Activated naive CD4-positive, alpha-beta T cell treated with anti-CD3 and anti-CD28 coated beads, Interleukin-2, amount 50 U/mL, for 24 hours (primary cell): ENCODE measurements around the gene HMG20B.
A peak's percentile ranks its signal among the peaks of the same experiment; 100 is the strongest.
"Not testable (repeated sequence)": the region's sequence is repeated elsewhere in the genome, so short reads cannot be mapped to it uniquely, and the experiment has no call there.

Source experiments
- H3K27ac Mint-ChIP-seq: one replicate; pipeline ENCODE4 v1.8.0; 2021; ENCODE audit warnings: mild to moderate bottlenecking, mixed read lengths
- H3K27me3 Mint-ChIP-seq: one replicate; pipeline ENCODE4 v1.8.0; 2021; ENCODE audit warnings: mixed read lengths
- H3K36me3 Mint-ChIP-seq: one replicate; pipeline ENCODE4 v1.8.0; 2021; ENCODE audit warnings: mixed read lengths
- H3K4me1 Mint-ChIP-seq: one replicate; pipeline ENCODE4 v1.8.0; 2021; ENCODE audit warnings: mixed read lengths
- H3K4me3 Mint-ChIP-seq: one replicate; pipeline ENCODE4 v1.8.0; 2021; ENCODE audit warnings: mild to moderate bottlenecking, mixed read lengths
- H3K9me3 Mint-ChIP-seq: one replicate; pipeline ENCODE4 v1.8.0; 2021; ENCODE audit warnings: mixed read lengths

The HMG20B gene

GRCh38 chr19:3572855-3573161 is at the start of gene HMG20B:
Gene HMG20B, plus strand, starts transcription at chr19:3572944. Its CDS starts 366 bp downstream, at chr19:3573310.
- no peaks in the 10 kb centered on the region for H3K27me3 Mint-ChIP-seq
- peaks cover 5% of the 10 kb centered on the region for H3K36me3 Mint-ChIP-seq
- peak within 1 kb of the TSS; percentile 63 for H3K27ac Mint-ChIP-seq
- H3K4me3 Mint-ChIP-seq: peak within 1 kb of the TSS; percentile 84
- H3K9me3 Mint-ChIP-seq: no peaks in the 10 kb centered on the region
- peaks cover 8% of the 10 kb centered on the region for H3K4me1 Mint-ChIP-seq

- Mint-ChIP-seq H3K27ac (no peak overlapping the region), H3K36me3 (peaks cover 4% of the 10 kb centered on the region), H3K4me3 (no peak overlapping the region), H3K4me1 (peaks cover 6% of the 10 kb centered on the region), H3K27me3 (no peaks in the 10 kb centered on the region), H3K9me3 (no peaks in the 10 kb centered on the region)
Measured at GRCh38 chr19:3523361-3524077, 49.2 kb upstream of the HMG20B start.

GRCh38 chr19:3524078-3524842 is 48.5 kb upstream of the HMG20B start:
- no peaks in the 10 kb centered on the region for H3K9me3 Mint-ChIP-seq
- no peak overlapping the region for H3K27ac Mint-ChIP-seq
- H3K4me3 Mint-ChIP-seq: no peak overlapping the region
- H3K36me3 Mint-ChIP-seq: peaks cover 4% of the 10 kb centered on the region
- H3K4me1 Mint-ChIP-seq: peaks cover 6% of the 10 kb centered on the region
- H3K27me3 Mint-ChIP-seq: no peaks in the 10 kb centered on the region

- Mint-ChIP-seq H3K36me3 (peaks cover 4% of the 10 kb centered on the region), H3K4me3 (no peak overlapping the region)
Measured at GRCh38 chr19:3524904-3525451, 47.8 kb upstream of the HMG20B start.

GRCh38 chr19:3526507-3527237 is 46.1 kb upstream of the HMG20B start:
- H3K27me3 Mint-ChIP-seq: no peaks in the 10 kb centered on the region
- no peaks in the 10 kb centered on the region for H3K9me3 Mint-ChIP-seq
- no peaks in the 10 kb centered on the region for H3K4me1 Mint-ChIP-seq
- no peak overlapping the region for H3K4me3 Mint-ChIP-seq
- H3K27ac Mint-ChIP-seq: no peak overlapping the region
- peaks cover 4% of the 10 kb centered on the region for H3K36me3 Mint-ChIP-seq

More at GRCh38 chr19:3524904-3525451, 47.8 kb upstream of the HMG20B start:
- Mint-ChIP-seq H3K4me1 (peaks cover 6% of the 10 kb centered on the region), H3K27me3 (no peaks in the 10 kb centered on the region), H3K9me3 (no peaks in the 10 kb centered on the region), H3K27ac (no peak overlapping the region)

- Mint-ChIP-seq H3K4me3 (no peak overlapping the region), H3K36me3 (peaks cover 4% of the 10 kb centered on the region), H3K27me3 (no peaks in the 10 kb centered on the region), H3K27ac (no peak overlapping the region), H3K4me1 (no peaks in the 10 kb centered on the region), H3K9me3 (no peaks in the 10 kb centered on the region)
Measured at GRCh38 chr19:3527238-3527910, 45.4 kb upstream of the HMG20B start.

- peaks cover 4% of the 10 kb centered on the region for H3K36me3 Mint-ChIP-seq
- H3K9me3 Mint-ChIP-seq: no peaks in the 10 kb centered on the region
- H3K27ac Mint-ChIP-seq: no peak overlapping the region
- H3K4me1 Mint-ChIP-seq: no peaks in the 10 kb centered on the region
- no peaks in the 10 kb centered on the region for H3K27me3 Mint-ChIP-seq
- no peak overlapping the region for H3K4me3 Mint-ChIP-seq
Measured at GRCh38 chr19:3528080-3528479, 44.7 kb upstream of the HMG20B start.

- no peaks in the 10 kb centered on the region for H3K9me3 Mint-ChIP-seq
Measured at GRCh38 chr19:3528539-3529211, 44.1 kb upstream of the HMG20B start.

GRCh38 chr19:3529299-3529698 is 43.4 kb upstream of the HMG20B start:
- not testable (repeated sequence) for H3K4me1 Mint-ChIP-seq, H3K4me3 Mint-ChIP-seq, H3K27me3 Mint-ChIP-seq, H3K36me3 Mint-ChIP-seq, H3K9me3 Mint-ChIP-seq, H3K27ac Mint-ChIP-seq

More at GRCh38 chr19:3528539-3529211, 44.1 kb upstream of the HMG20B start:
- Mint-ChIP-seq H3K27ac (no peak overlapping the region), H3K27me3 (no peaks in the 10 kb centered on the region), H3K4me1 (no peaks in the 10 kb centered on the region), H3K4me3 (no peak overlapping the region), H3K36me3 (peaks cover 4% of the 10 kb centered on the region)

- peaks cover 4% of the 10 kb centered on the region for H3K36me3 Mint-ChIP-seq
- no peaks in the 10 kb centered on the region for H3K27me3 Mint-ChIP-seq
- no peak overlapping the region for H3K27ac Mint-ChIP-seq
- H3K4me3 Mint-ChIP-seq: no peak overlapping the region
- no peaks in the 10 kb centered on the region for H3K4me1 Mint-ChIP-seq
- no peaks in the 10 kb centered on the region for H3K9me3 Mint-ChIP-seq
Measured at GRCh38 chr19:3530389-3530788, 42.4 kb upstream of the HMG20B start.

- H3K4me1 Mint-ChIP-seq: no peaks in the 10 kb centered on the region
- peaks cover 4% of the 10 kb centered on the region for H3K36me3 Mint-ChIP-seq
- no peaks in the 10 kb centered on the region for H3K9me3 Mint-ChIP-seq
- H3K27me3 Mint-ChIP-seq: no peaks in the 10 kb centered on the region
- H3K4me3 Mint-ChIP-seq: no peak overlapping the region
- H3K27ac Mint-ChIP-seq: no peak overlapping the region
Measured at GRCh38 chr19:3531716-3532115, 41.0 kb upstream of the HMG20B start.

GRCh38 chr19:3532154-3532786 is 40.5 kb upstream of the HMG20B start:
- no peak overlapping the region for H3K27ac Mint-ChIP-seq
- H3K9me3 Mint-ChIP-seq: no peaks in the 10 kb centered on the region
- H3K4me1 Mint-ChIP-seq: no peaks in the 10 kb centered on the region
- peaks cover 3% of the 10 kb centered on the region for H3K36me3 Mint-ChIP-seq
- H3K4me3 Mint-ChIP-seq: no peak overlapping the region
- no peaks in the 10 kb centered on the region for H3K27me3 Mint-ChIP-seq

GRCh38 chr19:3533033-3533432 is 39.7 kb upstream of the HMG20B start:
- H3K27ac Mint-ChIP-seq: no peak overlapping the region
- H3K4me1 Mint-ChIP-seq: no peaks in the 10 kb centered on the region
- no peak overlapping the region for H3K4me3 Mint-ChIP-seq
- no peaks in the 10 kb centered on the region for H3K9me3 Mint-ChIP-seq
- peaks cover 3% of the 10 kb centered on the region for H3K36me3 Mint-ChIP-seq
- H3K27me3 Mint-ChIP-seq: no peaks in the 10 kb centered on the region

GRCh38 chr19:3533563-3534216 is 39.1 kb upstream of the HMG20B start:
- H3K36me3 Mint-ChIP-seq: peaks cover 3% of the 10 kb centered on the region
- no peaks in the 10 kb centered on the region for H3K27me3 Mint-ChIP-seq
- no peak overlapping the region for H3K4me3 Mint-ChIP-seq
- no peaks in the 10 kb centered on the region for H3K4me1 Mint-ChIP-seq
- no peaks in the 10 kb centered on the region for H3K9me3 Mint-ChIP-seq
- H3K27ac Mint-ChIP-seq: no peak overlapping the region
